ENCODE data around the gene ASS1. TPM values are rescaled to one million over a fixed set of nuclear protein-coding genes. Genes with fewer than 3 reads are reported as not detected.

ASS1 gene
- total RNA-seq, 1 experiment from 2014 or later = 5.8 TPM

DNA sequence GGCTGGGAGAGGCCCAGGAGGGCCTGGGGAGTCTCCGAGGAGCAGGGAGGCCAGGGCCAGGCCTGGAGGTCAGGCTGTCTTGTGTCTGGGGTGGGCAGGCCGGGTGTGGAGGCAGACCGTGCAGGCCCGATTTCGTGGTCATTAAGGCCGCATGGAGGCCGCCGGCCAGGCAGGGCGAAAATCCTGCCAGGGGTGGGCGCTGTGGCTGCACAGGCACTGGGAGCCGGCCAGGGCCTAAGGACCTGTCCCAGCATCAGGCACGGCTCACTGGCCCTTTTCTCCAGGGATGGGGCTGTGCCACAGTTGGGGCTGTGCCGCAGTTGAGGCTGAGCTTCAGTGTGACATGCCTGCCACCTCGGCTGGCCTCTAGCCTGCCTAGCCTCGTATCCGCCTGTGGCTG lies 35.9 kb downstream of the ASS1 start:
- CTCF ChIA-PET = no interaction called here
- BruUV-seq (replicated peaks) = no TSS peak
- TF ChIP-seq EZH2 (IDR thresholded peaks at IDR 0.05; ENCODE audit: borderline replicate concordance, low read depth, low read length, poor library complexity, severe bottlenecking) = no peak
- TF ChIP-seq, protein P1, sequence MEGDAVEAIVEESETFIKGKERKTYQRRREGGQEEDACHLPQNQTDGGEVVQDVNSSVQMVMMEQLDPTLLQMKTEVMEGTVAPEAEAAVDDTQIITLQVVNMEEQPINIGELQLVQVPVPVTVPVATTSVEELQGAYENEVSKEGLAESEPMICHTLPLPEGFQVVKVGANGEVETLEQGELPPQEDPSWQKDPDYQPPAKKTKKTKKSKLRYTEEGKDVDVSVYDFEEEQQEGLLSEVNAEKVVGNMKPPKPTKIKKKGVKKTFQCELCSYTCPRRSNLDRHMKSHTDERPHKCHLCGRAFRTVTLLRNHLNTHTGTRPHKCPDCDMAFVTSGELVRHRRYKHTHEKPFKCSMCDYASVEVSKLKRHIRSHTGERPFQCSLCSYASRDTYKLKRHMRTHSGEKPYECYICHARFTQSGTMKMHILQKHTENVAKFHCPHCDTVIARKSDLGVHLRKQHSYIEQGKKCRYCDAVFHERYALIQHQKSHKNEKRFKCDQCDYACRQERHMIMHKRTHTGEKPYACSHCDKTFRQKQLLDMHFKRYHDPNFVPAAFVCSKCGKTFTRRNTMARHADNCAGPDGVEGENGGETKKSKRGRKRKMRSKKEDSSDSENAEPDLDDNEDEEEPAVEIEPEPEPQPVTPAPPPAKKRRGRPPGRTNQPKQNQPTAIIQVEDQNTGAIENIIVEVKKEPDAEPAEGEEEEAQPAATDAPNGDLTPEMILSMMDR (conservative IDR thresholded peaks at IDR 0.05; ENCODE audit: low read depth, low read length) = no peak
- Histone ChIP-seq H3K4me3 (ENCODE audit: low read depth, low read length, poor library complexity, severe bottlenecking) (no peak overlapping the region), H3K27me3 (replicated peaks; ENCODE audit: insufficient read depth, low read depth, low read length, poor library complexity) (peaks cover 14% of the 10 kb centered on the region), H3K36me3 (ENCODE audit: insufficient read depth, low read length, poor library complexity, severe bottlenecking) (no peaks in the 10 kb centered on the region), H3K4me1 (ENCODE audit: insufficient read depth, low read length, poor library complexity, severe bottlenecking) (peaks cover 11% of the 10 kb centered on the region), H3K27ac (ENCODE audit: low read depth, low read length, poor library complexity, severe bottlenecking) (no peak overlapping the region), H3K9me3 (ENCODE audit: low read depth, low read length, poor library complexity, severe bottlenecking) (no peaks in the 10 kb centered on the region)
- intact Hi-C loops (cut with micrococcal nuclease; ENCODE audit: unreplicated experiment) = no loop called here
- POLR2A ChIA-PET (ENCODE audit: low non-redundant PET) = no interaction called here
- DNase-seq (ENCODE audit: low spot score) = no peak

GRCh38 chr9:130482463-130482862 lies 37.7 kb downstream of the ASS1 start:
- H3K27me3 ChIP-seq (replicated peaks; ENCODE audit: insufficient read depth, low read depth, low read length, poor library complexity) = peaks cover 14% of the 10 kb centered on the region
- TF ChIP-seq, protein P1 (conservative IDR thresholded peaks at IDR 0.05; ENCODE audit: low read depth, low read length) = no peak
- TF ChIP-seq EZH2 (IDR thresholded peaks at IDR 0.05; ENCODE audit: borderline replicate concordance, low read depth, low read length, poor library complexity, severe bottlenecking) = no peak
- no peak overlapping the region for H3K27ac ChIP-seq (ENCODE audit: low read depth, low read length, poor library complexity, severe bottlenecking)
- H3K4me3 ChIP-seq (ENCODE audit: low read depth, low read length, poor library complexity, severe bottlenecking) = no peak overlapping the region
- no peaks in the 10 kb centered on the region for H3K9me3 ChIP-seq (ENCODE audit: low read depth, low read length, poor library complexity, severe bottlenecking)
- H3K4me1 ChIP-seq (ENCODE audit: insufficient read depth, low read length, poor library complexity, severe bottlenecking) = peaks cover 11% of the 10 kb centered on the region
- ChIA-PET POLR2A (ENCODE audit: low non-redundant PET) (no interaction called here), CTCF (no interaction called here)
- no peaks in the 10 kb centered on the region for H3K36me3 ChIP-seq (ENCODE audit: insufficient read depth, low read length, poor library complexity, severe bottlenecking)
- no TSS peak for BruUV-seq (replicated peaks)
- no peak for DNase-seq (ENCODE audit: low spot score)
- intact Hi-C loops (cut with micrococcal nuclease; ENCODE audit: unreplicated experiment) = no loop called here

GRCh38 chr9:130483371-130483971 lies 38.7 kb downstream of the ASS1 start:
- Histone ChIP-seq H3K36me3 (ENCODE audit: insufficient read depth, low read length, poor library complexity, severe bottlenecking) (no peaks in the 10 kb centered on the region), H3K27me3 (replicated peaks; ENCODE audit: insufficient read depth, low read depth, low read length, poor library complexity) (peaks cover 14% of the 10 kb centered on the region), H3K4me3 (ENCODE audit: low read depth, low read length, poor library complexity, severe bottlenecking) (no peak overlapping the region), H3K9me3 (ENCODE audit: low read depth, low read length, poor library complexity, severe bottlenecking) (no peaks in the 10 kb centered on the region), H3K27ac (ENCODE audit: low read depth, low read length, poor library complexity, severe bottlenecking) (no peak overlapping the region), H3K4me1 (ENCODE audit: insufficient read depth, low read length, poor library complexity, severe bottlenecking) (peaks cover 11% of the 10 kb centered on the region)
- no peak for TF ChIP-seq EZH2 (IDR thresholded peaks at IDR 0.05; ENCODE audit: borderline replicate concordance, low read depth, low read length, poor library complexity, severe bottlenecking)
- TF ChIP-seq, protein P1 (conservative IDR thresholded peaks at IDR 0.05; ENCODE audit: low read depth, low read length) = no peak
- no peak for DNase-seq (ENCODE audit: low spot score)
- BruUV-seq (replicated peaks) = no TSS peak
- ChIA-PET POLR2A (ENCODE audit: low non-redundant PET) (no interaction called here), CTCF (no interaction called here)
- intact Hi-C loops (cut with micrococcal nuclease; ENCODE audit: unreplicated experiment) = no loop called here
